ENCODE results near the gene PRKCQ.

Gene PRKCQ

GRCh38 chr10:6530966-6531365, 49.1 kb downstream of the PRKCQ start:
- TF ChIP-seq CTCF (IDR thresholded peaks at IDR 0.05): no peak
- H3K4me3 ChIP-seq: no peak overlapping the region
- H3K27ac ChIP-seq: no peak overlapping the region
- DNase-seq (ENCODE audit: low spot score): no peak

- DNase-seq (ENCODE audit: low spot score): no peak
- no peak for TF ChIP-seq CTCF (IDR thresholded peaks at IDR 0.05)
- Histone ChIP-seq H3K4me3 (no peak overlapping the region), H3K27ac (no peak overlapping the region)
Measured at GRCh38 chr10:6530211-6530840, 49.8 kb downstream of the PRKCQ start.

- no peak for TF ChIP-seq CTCF (IDR thresholded peaks at IDR 0.05)
- no peak for DNase-seq (ENCODE audit: low spot score)
- no peak overlapping the region for H3K27ac ChIP-seq
- no peak overlapping the region for H3K4me3 ChIP-seq
Measured at GRCh38 chr10:6528198-6528950, 51.7 kb downstream of the PRKCQ start.

- Histone ChIP-seq H3K4me3 (no peak overlapping the region), H3K27ac (no peak overlapping the region)
- DNase-seq (ENCODE audit: low spot score): no peak
- TF ChIP-seq CTCF (IDR thresholded peaks at IDR 0.05): no peak
Measured at GRCh38 chr10:6525599-6526165, 54.4 kb downstream of the PRKCQ start.

GRCh38 chr10:6522230-6522629, 57.8 kb downstream of the PRKCQ start:
- Histone ChIP-seq H3K4me3 (no peak overlapping the region), H3K27ac (no peak overlapping the region)
- DNase-seq (ENCODE audit: low spot score): no peak
- TF ChIP-seq CTCF (IDR thresholded peaks at IDR 0.05): no peak

- Histone ChIP-seq H3K4me3 (no peak overlapping the region), H3K27ac (no peak overlapping the region)
- no peak for TF ChIP-seq CTCF (IDR thresholded peaks at IDR 0.05)
- no peak for DNase-seq (ENCODE audit: low spot score)
Measured at GRCh38 chr10:6520138-6520537, 59.9 kb downstream of the PRKCQ start.

All from coronary artery (tissue), 2 donors.